Prostate gland (tissue), 2 donors: ENCODE results near the gene PTPRG.

Experiments used
- CTCF ChIP-seq, 4 experiments: fragments of 200-600 bp in 2 of 4; fragments of 450-650 bp in 2 of 4; sonication (generic) in 2 of 4; IDR thresholded peaks; 1 replicate in 3 of 4; 2 replicates in 1 of 4; pipeline ENCODE4 v1.5.1; 2016 to 2019; ENCODE audit warnings: antibody characterized with exemption in 4 of 4, mild to moderate bottlenecking in 2 of 4, moderate library complexity in 2 of 4
- POLR2A ChIP-seq: fragments of 450-650 bp; IDR thresholded peaks from one replicate; pipeline ENCODE4 v1.6.1; 2016; ENCODE audit warnings: antibody characterized with exemption, mild to moderate bottlenecking
- POLR2AphosphoS5 ChIP-seq: sonication (generic); formaldehyde crosslinking; IDR thresholded peaks from one replicate; pipeline ENCODE4 v1.6.1; 2017; ENCODE audit warnings: antibody characterized with exemption

GRCh38 chr3:61618231-61618630 lies 56.9 kb downstream of the PTPRG start:
- TF ChIP-seq CTCF (IDR thresholded peaks at IDR 0.05) (no peak), POLR2A (no peak), POLR2AphosphoS5 (no peak)
